K562 (cell line): ENCODE results near the gene SLC26A3. TPM values are rescaled to one million over a fixed set of nuclear protein-coding genes. Genes with fewer than 3 reads are reported as not detected.
A peak's percentile ranks its signal among the peaks of the same experiment; 100 is the strongest.

Source experiments
- BRCA1 ChIP-seq, 2 experiments: fragments of 450-650 bp in 1 of 2; sonication (generic) in 1 of 2; formaldehyde crosslinking in 1 of 2; IDR thresholded peaks; 2 replicates each; pipeline versions ENCODE4 v1.5.0 to v1.6.1; 2017 to 2020; ENCODE audit warnings: mild to moderate bottlenecking in 1 of 2, missing genetic modification reagents in 1 of 2
- CC2D1A ChIP-seq: fragments of 450-650 bp; IDR thresholded peaks from 2 replicates; pipeline ENCODE4 v1.6.1; 2017; ENCODE audit warnings: mild to moderate bottlenecking
- DLX4 ChIP-seq: fragments of 250-450 bp; sonication (Bioruptor Pico); IDR thresholded peaks from 2 replicates; pipeline ENCODE4 v1.6.1; 2021; ENCODE audit warnings: mild to moderate bottlenecking
- DPF2 ChIP-seq: fragments of 450-650 bp; IDR thresholded peaks from 2 replicates; pipeline ENCODE4 v1.6.1; 2016
- HDAC3 ChIP-seq: fragments of 450-650 bp; IDR thresholded peaks from 2 replicates; pipeline ENCODE4 v1.6.1; 2018; ENCODE audit warnings: borderline replicate concordance, mild to moderate bottlenecking, moderate library complexity; ENCODE audit not compliant: partially characterized antibody
- MGA ChIP-seq: fragments of 450-650 bp; IDR thresholded peaks from 2 replicates; pipeline ENCODE4 v1.6.1; 2016; ENCODE audit warnings: mild to moderate bottlenecking, moderate library complexity
- NFRKB ChIP-seq: fragments of 450-650 bp; IDR thresholded peaks from 2 replicates; pipeline ENCODE4 v1.6.1; 2016; ENCODE audit warnings: low read depth
- NUFIP1 ChIP-seq: fragments of 450-650 bp; IDR thresholded peaks from 2 replicates; pipeline ENCODE4 v1.6.1; 2018; ENCODE audit not compliant: partially characterized antibody
- RBM15 ChIP-seq: fragments of 200-400 bp; formaldehyde crosslinking; IDR thresholded peaks from 2 replicates; pipeline ENCODE4 v1.6.1; 2018; ENCODE audit warnings: mild to moderate bottlenecking, low read length, moderate library complexity; ENCODE audit not compliant: insufficient read depth
- SETDB1 ChIP-seq: IDR thresholded peaks from one replicate; pipeline ENCODE4 v1.6.1; 2012; ENCODE audit warnings: low read length, control low read depth, inconsistent platforms
- SMARCB1 ChIP-seq: IDR thresholded peaks from 2 replicates; pipeline ENCODE4 v1.6.1; 2011; ENCODE audit warnings: improper control_type of control experiment, low read depth; ENCODE audit not compliant: insufficient read length
- TAF15 ChIP-seq: fragments of 200-400 bp; formaldehyde crosslinking; IDR thresholded peaks from 2 replicates; pipeline ENCODE4 v1.6.1; 2017; ENCODE audit warnings: mild to moderate bottlenecking, low read depth, low read length, moderate library complexity
- THRAP3 ChIP-seq: fragments of 450-650 bp; IDR thresholded peaks from 2 replicates; pipeline ENCODE4 v1.6.1; 2016; ENCODE audit warnings: mild to moderate bottlenecking, inconsistent platforms, borderline replicate concordance
- ZBTB17 ChIP-seq: fragments of 450-650 bp; formaldehyde crosslinking; IDR thresholded peaks from 2 replicates; pipeline ENCODE4 v1.4.0; 2020; ENCODE audit warnings: mild to moderate bottlenecking
- ZNF140 ChIP-seq: fragments of 250-450 bp; sonication (Bioruptor Pico); IDR thresholded peaks from 2 replicates; pipeline ENCODE4 v1.8.0; 2021; ENCODE audit warnings: moderate library complexity, mild to moderate bottlenecking, inconsistent platforms
- ZNF239 ChIP-seq: fragments of 250-450 bp; sonication (Bioruptor Pico); IDR thresholded peaks from 2 replicates; pipeline ENCODE4 v1.4.0; 2020; ENCODE audit warnings: mild to moderate bottlenecking
- ZNF311 ChIP-seq: fragments of 250-450 bp; sonication (Bioruptor Pico); IDR thresholded peaks from 2 replicates; pipeline ENCODE4 v1.4.0; 2020; ENCODE audit warnings: mild to moderate bottlenecking, moderate library complexity
- polyA plus RNA-seq, 8 experiments: library from polyadenylated mRNA; depleted of rRNA in 4 of 8; stranded (reverse) in 5 of 8; unstranded in 3 of 8; fragments of >200 nt; fragmentation: Nextera tagmentation in 2 of 8; fragmentation: Illumina TruSeq in 1 of 8; extraction: Ambion mirVana in 2 of 8; extraction: Trizol in 1 of 8; gene quantifications; 2 replicates each; pipeline versions ENCODE4 v1.2.1 to v1.2.3, GENCODE V29; 2011 to 2014; ENCODE audit warnings: inconsistent platforms in 1 of 8, missing spikeins in 1 of 8
- total RNA-seq, 7 experiments: library from RNA; depleted of rRNA in 6 of 7; stranded (reverse); fragments of >200 nt in 6 of 7; fragmentation: Illumina TruSeq in 2 of 7; extraction: Trizol in 2 of 7; gene quantifications; 2 replicates each; pipeline versions ENCODE4 v1.2.1 to v1.2.3, GENCODE V29; 2011 to 2021; ENCODE audit warnings: low replicate concordance in 1 of 7

Gene SLC26A3
- total and polyA plus RNA-seq, 9 of the 15 experiments (the other 6 are each of a cell fraction or from before 2014, with no cell fraction given): 0.86 TPM; not detected in 8

- TF ChIP-seq MGA (peak; percentile 24; the same call in 1 of the 2 replicates), NFRKB (no peak), THRAP3 (peak; percentile 35; the same call in 1 of the 2 replicates), BRCA1 (IDR thresholded peaks at IDR 0.05) (no peak), BRCA1 (CRISPR knock-in tag; IDR thresholded peaks at IDR 0.05) (no peak), SMARCB1 (no peak), DLX4 (no peak), TAF15 (no peak), ZBTB17 (CRISPR knock-in tag) (no peak), NUFIP1 (no peak), RBM15 (no peak), ZNF311 (no peak), CC2D1A (0 out of 2 replicates have a peak, but pooled peaks have one; percentile 47), ZNF140 (CRISPR knock-in tag) (no peak), HDAC3 (no peak), DPF2 (peak; percentile 14; the same call in 1 of the 2 replicates), SETDB1 (no peak), ZNF239 (CRISPR knock-in tag) (no peak)
These were observed 77.8 kb downstream of the SLC26A3 start (continued) for GRCh38 chr7:107725138-107725740.
